GM19467 (cell line): ENCODE measurements around the gene ZSCAN22.
"Not testable (repeated sequence)": the region's sequence is repeated elsewhere in the genome, so short reads cannot be mapped to it uniquely, and the experiment has no call there.

ENCODE experiments used
- ATAC-seq: cut with Tn5 transposase; IDR thresholded peaks from one replicate; pipeline ENCODE4 v1.9.1; 2021; ENCODE audit warnings: mild to moderate bottlenecking, moderate library complexity; ENCODE audit not compliant: unreplicated experiment

Gene ZSCAN22

DNA sequence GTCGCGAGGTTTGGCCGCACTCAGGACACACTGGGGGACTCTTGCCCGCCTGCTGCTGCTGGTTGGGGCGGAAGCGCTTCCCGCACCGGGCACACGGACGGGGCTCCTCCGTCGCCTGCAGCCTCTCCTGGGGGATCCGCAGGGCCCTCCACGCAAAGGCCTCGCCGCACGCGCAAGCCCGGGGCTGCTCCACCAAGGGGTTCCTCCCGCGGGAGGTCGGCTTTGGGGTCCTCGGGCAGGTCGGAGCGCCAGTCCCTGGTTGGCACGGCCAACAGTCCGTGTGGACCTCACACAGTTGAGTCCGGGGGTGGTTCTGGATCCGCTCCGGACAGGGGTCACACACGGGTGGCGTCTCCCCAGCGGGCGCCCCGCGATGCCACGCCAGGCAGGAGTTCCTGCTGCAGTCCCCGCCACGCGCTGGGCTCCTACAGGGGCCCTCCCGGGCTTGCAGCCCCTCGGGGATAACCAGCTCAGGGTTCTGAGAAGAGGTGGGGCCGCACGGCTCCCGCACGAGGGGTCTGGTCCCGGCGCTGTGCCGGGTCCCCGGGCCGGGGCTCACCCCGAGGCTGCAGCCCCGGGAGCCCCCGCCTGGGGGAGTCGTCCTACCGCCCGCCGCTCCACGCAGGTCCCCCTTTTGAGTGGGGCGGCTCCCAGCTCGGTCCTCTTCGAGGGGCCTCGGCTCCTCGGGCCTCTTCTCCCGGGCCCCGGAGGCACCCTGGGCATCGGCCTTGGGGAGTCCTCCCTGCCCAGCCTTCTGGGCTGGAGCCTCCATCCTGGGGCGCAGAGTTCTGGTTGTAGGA lies 42.0 kb downstream of the ZSCAN22 start:
- no peak for ATAC-seq

DNA sequence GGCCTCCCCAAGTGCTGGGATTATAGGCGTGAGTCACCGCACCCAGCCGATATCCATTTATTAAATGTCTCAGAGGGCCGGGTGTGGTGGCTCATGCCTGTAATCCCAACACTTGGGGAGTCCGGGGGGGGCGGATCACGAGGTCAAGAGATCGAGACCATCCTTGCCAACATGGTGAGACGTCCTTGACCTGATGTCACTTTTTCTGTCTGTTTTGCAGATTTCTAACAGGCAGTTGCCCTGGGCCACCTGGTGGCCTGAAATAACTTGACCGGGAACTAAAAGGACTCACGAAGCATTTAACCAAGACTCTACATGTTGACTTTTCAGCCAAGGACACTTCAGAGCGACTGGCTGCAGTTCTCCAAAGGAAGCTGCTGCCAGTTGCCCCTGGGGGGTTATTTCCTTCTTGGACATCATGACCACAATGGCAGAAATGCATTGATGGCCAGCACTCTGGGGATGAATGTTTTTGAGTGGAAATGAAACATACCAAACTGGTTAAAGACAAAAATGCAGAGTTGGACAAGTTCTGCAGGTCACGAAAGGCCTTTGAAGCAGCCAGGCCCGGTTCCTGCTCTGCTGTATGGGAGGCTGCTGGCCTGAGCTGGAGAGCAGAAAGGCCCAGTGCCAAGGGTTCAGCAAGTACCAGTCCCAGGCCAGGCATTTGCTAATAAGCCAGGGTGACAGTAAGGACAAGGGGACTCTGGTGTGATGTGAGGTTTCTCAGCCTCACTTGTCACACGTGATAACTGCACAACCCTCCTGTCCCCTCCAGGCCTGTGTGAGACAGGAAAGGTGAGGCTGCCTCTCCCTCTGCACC lies 45.7 kb downstream of the ZSCAN22 start:
- ATAC-seq: no peak

DNA sequence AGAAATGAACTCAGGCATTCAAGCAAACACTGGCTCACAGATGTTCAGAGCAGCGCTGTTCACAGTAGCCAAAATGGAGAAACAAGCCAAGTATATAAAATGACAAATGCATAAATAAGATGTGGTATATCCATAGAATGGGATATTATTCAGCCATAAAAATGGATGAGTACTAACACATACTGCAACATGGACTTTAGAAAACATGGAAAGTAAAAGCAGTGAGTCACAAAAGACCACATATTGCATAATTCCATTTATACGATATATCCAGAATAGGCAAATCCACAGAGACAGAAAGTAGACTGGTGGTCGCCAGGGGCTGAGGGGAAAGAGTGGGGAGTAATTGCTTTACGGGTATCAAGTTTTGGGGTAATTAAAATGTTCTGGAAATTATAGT lies 47.4 kb downstream of the ZSCAN22 start:
- no peak for ATAC-seq

DNA sequence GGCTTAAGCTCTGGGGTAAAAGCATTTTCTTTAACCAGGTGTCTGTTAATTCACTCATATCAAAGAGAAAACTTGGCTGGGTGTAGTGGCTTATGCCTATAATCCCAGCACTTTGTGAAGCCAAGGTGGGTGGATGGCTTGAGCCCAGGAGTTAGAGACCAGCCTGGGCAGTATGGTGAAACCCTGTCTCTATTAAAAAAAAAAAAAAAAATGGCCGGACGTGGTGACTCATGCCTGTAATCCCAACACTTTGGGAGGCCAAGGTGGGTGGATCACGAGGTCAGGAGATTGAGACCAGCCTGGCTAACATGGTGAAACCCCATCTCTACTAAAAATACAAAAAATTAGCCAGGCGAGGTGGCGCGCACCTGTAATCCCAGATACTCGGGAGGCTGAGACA lies 49.9 kb downstream of the ZSCAN22 start:
- not testable (repeated sequence) for ATAC-seq

DNA sequence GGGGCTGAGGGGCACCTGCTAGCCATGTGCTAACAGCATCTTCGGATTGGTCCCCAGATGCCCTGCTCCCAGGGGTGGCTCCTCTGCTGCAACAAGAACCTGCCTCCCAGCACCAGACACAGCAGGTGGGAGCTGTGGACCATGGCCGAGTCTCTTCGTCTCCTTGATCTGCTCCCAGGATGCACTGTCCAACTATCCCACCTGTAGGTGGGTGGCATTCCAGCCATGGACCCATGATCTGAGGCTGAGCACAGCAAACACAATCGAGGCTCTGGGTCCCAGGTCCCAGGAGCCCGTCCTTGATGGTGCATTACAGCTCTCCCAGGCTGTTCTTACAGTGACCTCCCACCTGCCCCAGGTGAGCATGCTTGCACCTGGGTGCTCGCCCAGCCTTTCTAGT lies 52.5 kb downstream of the ZSCAN22 start:
- no peak for ATAC-seq

DNA sequence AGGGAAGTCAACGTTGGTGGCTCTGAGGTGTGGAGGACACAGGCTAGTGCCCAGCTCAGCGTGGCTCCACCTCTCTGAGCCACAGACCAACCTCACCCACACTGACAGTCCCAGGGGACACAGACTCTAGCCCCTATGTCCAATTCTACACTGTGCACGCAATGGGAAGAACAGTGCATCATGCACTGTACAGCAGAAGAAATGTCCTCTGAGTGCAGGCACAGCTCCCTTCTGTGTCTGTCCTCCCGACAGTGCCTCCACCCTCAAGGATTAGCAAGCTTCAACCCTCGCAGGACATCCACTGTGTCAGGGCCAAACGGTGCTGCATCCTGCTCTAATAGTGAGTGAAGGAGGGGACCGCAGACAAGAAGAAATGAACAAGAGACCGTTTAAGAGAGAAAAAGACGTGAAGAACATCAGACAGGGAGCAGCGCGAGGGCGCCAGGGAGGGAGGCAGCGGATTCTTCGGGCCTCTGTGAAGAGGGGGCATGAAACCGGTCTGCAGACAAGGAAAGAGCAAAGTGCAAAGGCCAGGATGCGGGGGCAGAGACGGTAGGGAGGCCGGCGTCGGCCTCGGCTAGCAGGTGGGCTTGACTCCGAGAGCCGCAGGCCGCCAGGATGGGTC lies 53.4 kb downstream of the ZSCAN22 start:
- no peak for ATAC-seq

DNA sequence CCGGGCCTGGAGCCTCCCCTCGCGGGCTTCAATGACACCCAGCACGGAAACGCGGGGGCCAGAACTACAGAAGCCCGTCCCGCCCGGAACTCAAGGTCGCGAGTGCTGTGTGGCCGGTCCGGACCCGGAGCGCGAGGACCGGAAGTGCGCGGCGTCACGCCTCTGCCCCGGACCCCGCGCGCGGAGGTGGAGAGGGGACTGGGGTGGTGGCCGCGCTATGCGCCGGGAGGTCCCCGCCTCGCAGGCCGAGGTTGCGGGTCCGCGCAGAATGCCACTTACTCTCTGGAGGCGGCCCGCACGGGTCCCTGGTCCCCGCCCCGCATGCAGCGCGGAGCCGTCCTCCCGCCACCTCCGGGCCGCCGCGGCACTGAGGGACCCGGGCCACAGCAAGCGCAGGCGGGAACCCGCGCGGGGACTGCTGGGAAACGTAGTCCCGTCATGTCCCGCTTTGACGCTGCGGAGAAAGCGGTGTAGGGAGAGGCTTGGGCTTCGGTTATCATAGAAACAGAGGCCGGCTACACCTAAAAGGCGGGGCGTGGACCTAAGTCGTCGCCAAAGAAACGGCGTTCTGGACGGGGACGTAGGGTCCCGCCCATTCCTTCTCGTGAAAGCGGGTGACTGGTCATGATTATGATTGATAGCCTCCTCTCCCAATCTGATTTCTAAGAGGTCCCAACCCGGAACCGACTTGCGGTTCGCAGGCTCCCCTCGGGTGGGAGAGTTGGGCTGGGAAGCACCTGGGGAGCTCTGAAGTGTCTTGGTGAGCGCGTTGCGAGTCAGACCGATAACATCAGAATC lies 54.1 kb downstream of the ZSCAN22 start, which contains the start of gene ZNF837:
Gene ZNF837, minus strand, starts transcription at position 369 of the 798 bp plus-strand sequence. CDS start 11,698 bp downstream, outside the sequence.
- peak; percentile 83 for ATAC-seq

DNA sequence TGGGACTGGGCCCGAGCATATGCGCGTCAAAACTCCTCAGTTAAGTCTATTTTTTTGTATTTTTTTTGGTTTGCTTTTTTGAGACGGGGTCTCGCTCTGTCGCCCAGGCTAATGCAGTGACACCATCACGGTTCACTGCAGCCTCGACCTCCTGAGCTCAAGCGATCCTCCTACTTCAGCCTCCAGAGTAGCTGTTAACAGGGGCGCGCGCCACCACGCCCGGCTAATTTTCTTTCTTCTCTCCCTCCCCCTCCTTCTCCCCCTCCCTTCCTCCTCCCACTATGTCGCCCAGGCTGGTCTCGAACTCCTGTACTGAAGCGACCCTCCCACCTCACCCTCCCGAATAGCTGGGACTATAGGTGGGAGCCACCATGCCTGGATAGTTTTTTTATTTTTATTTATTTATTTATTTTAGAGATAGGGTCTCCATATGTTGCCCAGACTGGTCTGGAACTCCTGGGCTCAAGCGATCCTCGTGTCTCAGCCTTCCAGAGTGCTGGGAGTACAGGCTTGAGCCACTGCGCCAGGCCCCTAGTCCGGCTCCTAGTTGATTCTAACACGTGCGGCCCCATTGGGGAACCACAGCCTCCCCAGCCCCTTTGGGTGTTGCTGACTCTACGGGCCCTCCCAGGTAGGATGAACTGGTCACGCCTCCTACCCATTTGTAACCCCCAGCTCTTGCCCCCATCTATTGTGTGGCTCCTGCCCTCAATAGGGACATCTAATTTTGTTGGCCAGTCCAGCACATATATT lies 54.8 kb downstream of the ZSCAN22 start:
- no peak for ATAC-seq

DNA sequence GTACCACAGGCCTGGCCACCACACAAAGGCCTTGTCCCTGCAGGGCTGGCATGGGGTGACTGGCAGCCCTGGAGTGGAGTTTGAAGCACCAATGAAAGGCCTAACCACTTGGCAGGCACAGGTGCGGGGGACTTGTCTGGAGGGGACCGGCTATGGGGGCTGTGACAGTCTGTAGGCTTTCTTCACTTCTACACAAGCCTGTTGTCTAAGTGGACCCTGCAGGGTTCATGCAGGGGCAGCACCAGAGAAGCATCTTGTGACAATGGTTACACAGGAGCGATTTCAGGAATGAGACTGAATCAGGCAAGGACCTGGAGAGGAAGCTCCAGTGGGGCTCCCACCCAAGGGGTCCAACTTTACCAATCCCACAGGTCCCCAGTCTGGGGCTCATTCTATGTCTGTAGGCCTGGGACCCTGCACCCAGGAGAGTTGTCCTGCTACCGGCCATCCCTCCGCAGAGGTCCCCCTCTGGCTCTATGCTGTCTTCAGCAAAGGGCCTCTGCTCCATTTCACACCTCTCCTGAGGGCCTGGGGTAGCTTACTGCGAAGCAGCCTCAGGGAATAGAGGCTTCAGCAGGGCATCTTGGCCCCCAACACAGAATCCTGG lies 56.3 kb downstream of the ZSCAN22 start:
- ATAC-seq: no peak

DNA sequence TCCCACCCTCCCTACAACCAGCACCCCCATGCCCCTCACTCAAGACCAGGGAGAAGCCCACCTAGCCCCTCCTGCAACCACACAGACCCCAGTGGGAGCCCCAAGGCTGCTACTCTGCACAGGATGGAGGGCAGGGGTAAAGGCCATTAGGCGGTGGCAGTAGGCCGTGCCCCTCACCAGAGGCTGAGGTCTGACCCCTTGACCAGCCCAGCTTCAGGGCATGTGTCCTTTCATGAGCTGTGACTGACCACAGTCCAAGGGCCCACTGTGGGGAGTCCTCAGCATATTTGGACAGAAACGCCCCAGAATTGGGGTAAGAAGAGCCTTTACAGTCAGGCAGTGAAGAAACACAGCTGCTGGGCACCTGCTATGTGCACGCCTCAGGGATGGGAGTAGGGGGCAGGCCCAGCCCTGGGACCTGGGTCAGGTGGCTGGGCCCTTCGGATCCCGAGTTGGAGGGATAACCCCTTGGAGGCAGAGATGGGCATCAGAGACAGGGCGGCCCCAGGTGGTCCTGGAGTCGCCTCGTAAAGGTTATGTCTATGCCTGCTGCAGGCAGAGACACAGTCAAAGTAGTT lies 58.6 kb downstream of the ZSCAN22 start:
- ATAC-seq: no peak

DNA sequence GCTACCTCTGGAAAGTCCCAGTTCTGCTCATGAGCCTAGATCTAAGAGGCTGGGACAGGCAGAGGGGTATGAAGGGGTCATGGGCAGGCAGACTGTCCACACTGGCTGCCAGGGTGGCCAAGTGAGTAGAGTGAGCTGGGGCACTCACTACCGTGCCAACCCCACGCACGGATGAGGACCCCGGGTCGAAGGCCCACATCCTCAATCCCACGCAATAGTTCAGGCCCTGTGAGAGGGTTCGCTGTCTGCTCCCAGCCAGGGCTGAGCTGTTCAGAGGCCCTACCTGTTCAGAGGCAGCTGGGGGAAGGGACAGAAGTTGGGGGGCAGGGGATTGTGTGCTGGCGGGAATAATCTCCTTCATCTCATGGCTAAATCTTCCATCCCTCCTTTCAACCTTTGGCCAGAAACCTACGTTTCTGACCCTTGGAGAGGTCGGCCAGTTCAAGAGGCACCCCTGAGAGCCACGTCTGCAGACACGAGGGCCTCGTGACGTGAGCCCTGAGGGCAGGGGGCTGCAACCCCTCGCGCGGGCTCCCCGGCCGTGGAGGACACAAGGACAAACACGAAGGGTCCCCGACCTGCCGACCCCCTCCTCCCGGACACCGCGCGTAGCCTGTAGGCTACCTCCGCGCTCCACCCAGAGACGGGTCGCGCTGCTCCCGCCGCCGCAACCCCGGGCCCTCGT lies 59.2 kb downstream of the ZSCAN22 start:
- no peak for ATAC-seq

DNA sequence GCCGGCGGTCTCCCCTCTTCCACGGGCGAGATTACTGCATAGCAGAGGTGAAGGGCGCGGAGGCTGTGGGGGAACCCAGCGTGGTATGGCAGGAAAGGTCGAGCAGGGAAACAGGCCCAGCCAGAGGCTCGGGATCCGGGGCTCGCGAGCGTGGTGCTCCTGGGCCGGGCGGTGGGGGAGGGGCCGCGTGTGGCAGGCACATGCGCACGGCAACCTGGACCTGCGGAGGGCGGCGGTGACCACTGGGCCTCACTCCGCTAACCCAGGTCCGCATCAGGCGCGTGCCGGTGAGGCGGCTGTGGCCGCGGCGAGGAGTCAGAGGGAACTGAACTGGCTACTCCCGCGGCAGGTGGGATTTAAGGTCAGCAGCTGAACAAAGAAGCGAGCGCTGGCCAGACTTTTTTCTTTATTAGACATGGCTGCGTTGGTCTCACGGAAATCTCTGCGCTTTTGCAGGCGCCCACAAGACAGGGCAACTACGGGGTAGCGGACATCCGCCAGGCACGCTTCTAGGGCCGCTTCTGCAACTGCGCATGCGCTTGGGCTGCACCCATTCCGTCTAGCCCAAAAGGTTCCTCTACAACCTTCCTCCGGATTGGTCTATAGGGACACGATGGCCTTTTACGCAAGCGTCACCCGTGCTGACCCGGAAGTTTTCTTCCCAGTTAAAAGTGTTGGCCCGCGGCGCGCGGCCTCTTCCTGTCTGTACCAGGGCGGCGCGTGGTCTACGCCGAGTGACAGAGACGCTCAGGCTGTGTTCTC lies 60.0 kb downstream of the ZSCAN22 start, which contains the start of gene RPS5:
Gene RPS5, plus strand, starts transcription at position 694 of the 762 bp plus-strand sequence. CDS start 869 bp downstream, outside the sequence.
- ATAC-seq: peak; percentile 88

DNA sequence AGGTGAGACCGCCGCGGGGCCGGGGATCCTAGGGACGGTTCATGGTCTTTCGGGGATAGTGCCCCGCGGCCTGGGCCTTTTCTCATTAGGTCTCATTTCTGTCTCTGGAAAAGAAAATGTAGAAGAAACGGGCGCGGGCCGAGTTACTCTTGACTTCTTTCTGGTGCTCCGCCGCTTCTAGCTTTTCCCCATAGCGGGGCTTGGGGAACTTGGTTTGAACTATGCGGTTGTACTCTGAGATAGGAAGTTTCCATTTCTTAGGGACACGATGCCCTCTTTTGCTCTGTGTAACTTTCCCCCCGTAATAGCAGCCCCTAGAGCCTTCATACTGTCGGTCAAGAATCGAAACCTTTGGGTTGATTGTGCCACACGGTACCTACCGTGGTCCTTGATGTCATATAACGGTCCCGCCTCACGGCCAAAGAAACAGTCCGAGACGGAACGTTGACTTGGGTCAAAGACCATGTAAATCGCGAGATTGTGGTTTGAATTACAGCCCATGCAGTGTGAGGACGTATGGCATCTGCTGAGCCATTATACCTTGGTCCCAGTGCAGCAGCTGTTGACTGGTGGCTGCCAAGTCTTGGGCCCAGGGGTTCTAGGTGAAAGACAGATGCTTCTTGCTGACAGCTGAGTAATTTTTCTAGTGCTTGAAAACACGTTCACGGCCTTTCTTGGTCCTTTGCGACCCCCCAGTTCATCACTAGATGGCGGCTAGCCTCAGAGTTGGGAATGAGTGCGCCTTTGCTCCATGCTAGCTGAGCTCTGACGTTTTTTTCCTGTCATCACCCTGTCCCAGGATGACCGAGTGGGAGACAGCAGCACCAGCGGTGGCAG lies 60.8 kb downstream of the ZSCAN22 start:
- no peak for ATAC-seq

DNA sequence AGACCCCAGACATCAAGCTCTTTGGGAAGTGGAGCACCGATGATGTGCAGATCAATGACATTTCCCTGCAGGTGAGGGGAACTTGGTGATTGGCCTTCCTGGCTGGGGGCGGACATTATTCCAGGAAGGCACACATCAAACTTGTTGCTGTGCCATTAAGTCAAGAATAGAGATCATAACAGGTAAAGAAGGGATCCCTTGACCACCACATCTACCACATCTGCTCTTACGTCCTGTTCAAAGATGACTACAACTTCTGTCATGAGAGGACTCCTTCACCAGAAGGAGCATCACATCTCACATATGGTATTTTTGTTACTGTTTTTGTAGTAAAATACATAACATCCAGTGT lies 61.4 kb downstream of the ZSCAN22 start:
- ATAC-seq: no peak
